ENCODE results near the gene TRAP1.
"Not testable (repeated sequence)": the region's sequence is repeated elsewhere in the genome, so short reads cannot be mapped to it uniquely, and the experiment has no call there.

TRAP1 gene

GRCh38 chr16:3661311-3661710 lies 56.0 kb downstream of the TRAP1 start:
- Histone ChIP-seq H3K36me3 (ENCODE audit: control insufficient read depth, insufficient read depth, low read length) (no peaks in the 10 kb centered on the region), H3K27me3 (ENCODE audit: control insufficient read depth, insufficient read depth, low read length) (no peaks in the 10 kb centered on the region), H3K4me3 (ENCODE audit: low read length) (no peak overlapping the region), H3K9me3 (ENCODE audit: control insufficient read depth, low read length) (no peaks in the 10 kb centered on the region), H3K9ac (ENCODE audit: low read length) (no peak overlapping the region), H3K4me1 (ENCODE audit: control insufficient read depth, insufficient read depth, low read length) (no peaks in the 10 kb centered on the region)

GRCh38 chr16:3659251-3659650 lies 58.1 kb downstream of the TRAP1 start:
- peaks cover 7% of the 10 kb centered on the region for H3K36me3 ChIP-seq (ENCODE audit: control insufficient read depth, insufficient read depth, low read length)

GRCh38 chr16:3656491-3657468 lies 60.5 kb downstream of the TRAP1 start:
- H3K4me1 ChIP-seq (ENCODE audit: control insufficient read depth, insufficient read depth, low read length), result peaks cover 20% of the 10 kb centered on the region
- no peak overlapping the region for H3K9ac ChIP-seq (ENCODE audit: low read length)
- no peaks in the 10 kb centered on the region for H3K9me3 ChIP-seq (ENCODE audit: control insufficient read depth, low read length)
- no peaks in the 10 kb centered on the region for H3K27me3 ChIP-seq (ENCODE audit: control insufficient read depth, insufficient read depth, low read length)
- no peak overlapping the region for H3K4me3 ChIP-seq (ENCODE audit: low read length)
- H3K36me3 ChIP-seq (ENCODE audit: control insufficient read depth, insufficient read depth, low read length), result peaks cover 7% of the 10 kb centered on the region

More at GRCh38 chr16:3659251-3659650, 58.1 kb downstream of the TRAP1 start:
- peaks cover 14% of the 10 kb centered on the region for H3K4me1 ChIP-seq (ENCODE audit: control insufficient read depth, insufficient read depth, low read length)
- no peaks in the 10 kb centered on the region for H3K27me3 ChIP-seq (ENCODE audit: control insufficient read depth, insufficient read depth, low read length)
- no peak overlapping the region for H3K4me3 ChIP-seq (ENCODE audit: low read length)
- no peaks in the 10 kb centered on the region for H3K9me3 ChIP-seq (ENCODE audit: control insufficient read depth, low read length)
- H3K9ac ChIP-seq (ENCODE audit: low read length), result no peak overlapping the region

- not testable (repeated sequence) for H3K27me3 ChIP-seq (ENCODE audit: control insufficient read depth, insufficient read depth, low read length); H3K9ac ChIP-seq (ENCODE audit: low read length); H3K9me3 ChIP-seq (ENCODE audit: control insufficient read depth, low read length); H3K36me3 ChIP-seq (ENCODE audit: control insufficient read depth, insufficient read depth, low read length); H3K4me3 ChIP-seq (ENCODE audit: low read length)
- H3K4me1 ChIP-seq (ENCODE audit: control insufficient read depth, insufficient read depth, low read length), result peaks cover 20% of the 10 kb centered on the region
These were observed 61.2 kb downstream of the TRAP1 start for GRCh38 chr16:3656160-3656490.

- no peaks in the 10 kb centered on the region for H3K9me3 ChIP-seq (ENCODE audit: control insufficient read depth, low read length)
- no peak overlapping the region for H3K9ac ChIP-seq (ENCODE audit: low read length)
- H3K27me3 ChIP-seq (ENCODE audit: control insufficient read depth, insufficient read depth, low read length), result no peaks in the 10 kb centered on the region
- H3K4me1 ChIP-seq (ENCODE audit: control insufficient read depth, insufficient read depth, low read length), result peaks cover 20% of the 10 kb centered on the region
- no peak overlapping the region for H3K4me3 ChIP-seq (ENCODE audit: low read length)
- H3K36me3 ChIP-seq (ENCODE audit: control insufficient read depth, insufficient read depth, low read length), result peaks cover 7% of the 10 kb centered on the region
These were observed 61.7 kb downstream of the TRAP1 start for GRCh38 chr16:3655396-3656159.

GRCh38 chr16:3655030-3655395 lies 62.3 kb downstream of the TRAP1 start:
- Histone ChIP-seq H3K9me3 (ENCODE audit: control insufficient read depth, low read length) (no peaks in the 10 kb centered on the region), H3K36me3 (ENCODE audit: control insufficient read depth, insufficient read depth, low read length) (peaks cover 7% of the 10 kb centered on the region), H3K9ac (ENCODE audit: low read length) (no peak overlapping the region), H3K4me3 (ENCODE audit: low read length) (no peak overlapping the region), H3K4me1 (ENCODE audit: control insufficient read depth, insufficient read depth, low read length) (peaks cover 20% of the 10 kb centered on the region), H3K27me3 (ENCODE audit: control insufficient read depth, insufficient read depth, low read length) (no peaks in the 10 kb centered on the region)

GRCh38 chr16:3654249-3654991 lies 62.9 kb downstream of the TRAP1 start, which contains the start of gene DNASE1:
TSS of gene DNASE1 (plus strand) at chr16:3654691. CDS start at chr16:3655374, 683 bp downstream.
- peaks cover 20% of the 10 kb centered on the region for H3K4me1 ChIP-seq (ENCODE audit: control insufficient read depth, insufficient read depth, low read length)
- H3K9ac ChIP-seq (ENCODE audit: low read length), result no peak within 1 kb of the TSS
- peaks cover 7% of the 10 kb centered on the region for H3K36me3 ChIP-seq (ENCODE audit: control insufficient read depth, insufficient read depth, low read length)
- no peaks in the 10 kb centered on the region for H3K27me3 ChIP-seq (ENCODE audit: control insufficient read depth, insufficient read depth, low read length)
- no peaks in the 10 kb centered on the region for H3K9me3 ChIP-seq (ENCODE audit: control insufficient read depth, low read length)
- H3K4me3 ChIP-seq (ENCODE audit: low read length), result no peak within 1 kb of the TSS

GRCh38 chr16:3652373-3653195 lies 64.7 kb downstream of the TRAP1 start:
- Histone ChIP-seq H3K36me3 (ENCODE audit: control insufficient read depth, insufficient read depth, low read length) (peaks cover 7% of the 10 kb centered on the region), H3K4me1 (ENCODE audit: control insufficient read depth, insufficient read depth, low read length) (peaks cover 20% of the 10 kb centered on the region), H3K9ac (ENCODE audit: low read length) (no peak overlapping the region), H3K9me3 (ENCODE audit: control insufficient read depth, low read length) (no peaks in the 10 kb centered on the region), H3K4me3 (ENCODE audit: low read length) (no peak overlapping the region), H3K27me3 (ENCODE audit: control insufficient read depth, insufficient read depth, low read length) (no peaks in the 10 kb centered on the region)

- Histone ChIP-seq H3K4me3 (ENCODE audit: low read length) (no peak overlapping the region), H3K4me1 (ENCODE audit: control insufficient read depth, insufficient read depth, low read length) (peaks cover 22% of the 10 kb centered on the region), H3K27me3 (ENCODE audit: control insufficient read depth, insufficient read depth, low read length) (no peaks in the 10 kb centered on the region), H3K36me3 (ENCODE audit: control insufficient read depth, insufficient read depth, low read length) (peaks cover 7% of the 10 kb centered on the region), H3K9ac (ENCODE audit: low read length) (no peak overlapping the region), H3K9me3 (ENCODE audit: control insufficient read depth, low read length) (no peaks in the 10 kb centered on the region)
These were observed 65.6 kb downstream of the TRAP1 start for GRCh38 chr16:3651461-3652372.

GRCh38 chr16:3650631-3651265 lies 66.6 kb downstream of the TRAP1 start:
- no peaks in the 10 kb centered on the region for H3K27me3 ChIP-seq (ENCODE audit: control insufficient read depth, insufficient read depth, low read length)
- H3K36me3 ChIP-seq (ENCODE audit: control insufficient read depth, insufficient read depth, low read length), result peaks cover 7% of the 10 kb centered on the region
- H3K9ac ChIP-seq (ENCODE audit: low read length), result no peak overlapping the region
- no peaks in the 10 kb centered on the region for H3K9me3 ChIP-seq (ENCODE audit: control insufficient read depth, low read length)
- peaks cover 32% of the 10 kb centered on the region for H3K4me1 ChIP-seq (ENCODE audit: control insufficient read depth, insufficient read depth, low read length)
- H3K4me3 ChIP-seq (ENCODE audit: low read length), result no peak overlapping the region

Measured in mucosa of stomach (tissue), 1 donor.